ENCODE measurements around the gene GINM1.

GRCh38 chr6:149559389-149559788, 6.8 kb upstream of the GINM1 start:
- TF ChIP-seq POLR2A (IDR thresholded peaks at IDR 0.05; ENCODE audit: control extremely low read depth in 1 of 2, low read depth in 2 of 2, low read length in 2 of 2) (no peak), PHF8 (conservative IDR thresholded peaks at IDR 0.05; ENCODE audit: low read depth, low read length) (no peak), POLR2AphosphoS5 (IDR thresholded peaks at IDR 0.05; ENCODE audit: low read depth, low read length) (no peak), EP300 (IDR thresholded peaks at IDR 0.05; ENCODE audit: borderline replicate concordance in 1 of 2, low read depth in 2 of 2, low read length in 2 of 2) (no peak), SP2 (IDR thresholded peaks at IDR 0.05; ENCODE audit: low read length) (no peak), EGR1 (IDR thresholded peaks at IDR 0.05; ENCODE audit: borderline replicate concordance, low read depth, low read length) (no peak), JUND (IDR thresholded peaks at IDR 0.05; ENCODE audit: low read length) (no peak), CTCF (IDR thresholded peaks at IDR 0.05; ENCODE audit: control extremely low read depth in 1 of 3, insufficient read depth in 1 of 3, low read depth in 1 of 3, low read length in 3 of 3) (no peak), EZH2 (IDR thresholded peaks at IDR 0.05; ENCODE audit: low read depth, low read length, severe bottlenecking) (no peak), ATF3 (IDR thresholded peaks at IDR 0.05; ENCODE audit: insufficient read depth, low read depth, low read length) (no peak), SRF (IDR thresholded peaks at IDR 0.05; ENCODE audit: low read depth, low read length) (no peak)

Measured in H1 (cell line).